ENCODE measurements around the gene CFAP251.

DNA sequence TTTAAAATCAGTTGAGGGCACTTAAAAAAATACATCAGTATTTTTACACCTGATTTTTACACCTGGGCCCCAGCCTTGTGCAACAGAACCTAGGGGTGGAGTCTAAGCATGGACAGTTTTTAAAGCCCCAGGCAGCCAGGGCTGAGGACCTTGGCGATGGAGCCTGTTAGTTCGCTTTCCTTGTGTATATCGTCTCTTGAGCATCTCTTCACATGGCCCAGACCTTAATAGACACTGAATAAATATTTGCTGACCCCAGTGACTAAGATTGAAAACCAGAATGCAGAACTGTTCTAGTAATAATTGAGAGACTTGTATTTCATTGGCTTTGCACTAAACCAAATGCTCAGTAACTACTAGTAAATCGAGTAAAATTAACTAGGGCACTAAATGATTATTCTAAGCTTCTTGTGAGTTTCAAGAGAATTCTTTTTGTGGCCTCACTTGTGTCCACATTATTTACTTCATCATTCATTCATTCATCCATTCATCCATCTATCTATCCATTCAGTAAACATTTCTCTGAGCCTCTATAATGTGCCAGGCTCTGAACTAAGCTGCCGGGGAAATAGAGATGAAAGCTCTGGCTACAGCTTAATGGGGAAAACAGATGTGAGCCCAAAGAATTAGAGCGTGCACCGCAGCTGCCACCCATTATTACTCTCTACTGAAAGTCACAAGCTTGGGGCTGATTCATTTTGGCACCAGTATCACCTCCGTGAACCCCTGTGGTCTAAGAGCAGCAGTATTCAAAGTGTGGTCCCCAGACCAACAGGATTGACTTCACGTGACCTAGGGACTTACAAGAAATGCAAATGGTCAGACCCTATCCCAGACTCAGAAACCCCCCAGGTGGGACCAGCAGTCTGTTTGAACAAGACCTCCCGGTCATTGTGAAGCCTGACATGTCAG is 72.6 kb downstream of the CFAP251 start:
- no peak for TF ChIP-seq POLR2A (IDR thresholded peaks at IDR 0.05)
- TF ChIP-seq, protein P1, sequence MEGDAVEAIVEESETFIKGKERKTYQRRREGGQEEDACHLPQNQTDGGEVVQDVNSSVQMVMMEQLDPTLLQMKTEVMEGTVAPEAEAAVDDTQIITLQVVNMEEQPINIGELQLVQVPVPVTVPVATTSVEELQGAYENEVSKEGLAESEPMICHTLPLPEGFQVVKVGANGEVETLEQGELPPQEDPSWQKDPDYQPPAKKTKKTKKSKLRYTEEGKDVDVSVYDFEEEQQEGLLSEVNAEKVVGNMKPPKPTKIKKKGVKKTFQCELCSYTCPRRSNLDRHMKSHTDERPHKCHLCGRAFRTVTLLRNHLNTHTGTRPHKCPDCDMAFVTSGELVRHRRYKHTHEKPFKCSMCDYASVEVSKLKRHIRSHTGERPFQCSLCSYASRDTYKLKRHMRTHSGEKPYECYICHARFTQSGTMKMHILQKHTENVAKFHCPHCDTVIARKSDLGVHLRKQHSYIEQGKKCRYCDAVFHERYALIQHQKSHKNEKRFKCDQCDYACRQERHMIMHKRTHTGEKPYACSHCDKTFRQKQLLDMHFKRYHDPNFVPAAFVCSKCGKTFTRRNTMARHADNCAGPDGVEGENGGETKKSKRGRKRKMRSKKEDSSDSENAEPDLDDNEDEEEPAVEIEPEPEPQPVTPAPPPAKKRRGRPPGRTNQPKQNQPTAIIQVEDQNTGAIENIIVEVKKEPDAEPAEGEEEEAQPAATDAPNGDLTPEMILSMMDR (IDR thresholded peaks at IDR 0.05) = no peak

Data from prostate gland (tissue), 2 donors.